Glomerular visceral epithelial cell (primary cell): ENCODE data around the gene ATP1B1.

Experiments used
- DNase-seq: peaks from one replicate; pipeline ENCODE4 v3.0.0-alpha.2; 2016; ENCODE audit errors: extremely low spot score

ATP1B1 gene

DNA sequence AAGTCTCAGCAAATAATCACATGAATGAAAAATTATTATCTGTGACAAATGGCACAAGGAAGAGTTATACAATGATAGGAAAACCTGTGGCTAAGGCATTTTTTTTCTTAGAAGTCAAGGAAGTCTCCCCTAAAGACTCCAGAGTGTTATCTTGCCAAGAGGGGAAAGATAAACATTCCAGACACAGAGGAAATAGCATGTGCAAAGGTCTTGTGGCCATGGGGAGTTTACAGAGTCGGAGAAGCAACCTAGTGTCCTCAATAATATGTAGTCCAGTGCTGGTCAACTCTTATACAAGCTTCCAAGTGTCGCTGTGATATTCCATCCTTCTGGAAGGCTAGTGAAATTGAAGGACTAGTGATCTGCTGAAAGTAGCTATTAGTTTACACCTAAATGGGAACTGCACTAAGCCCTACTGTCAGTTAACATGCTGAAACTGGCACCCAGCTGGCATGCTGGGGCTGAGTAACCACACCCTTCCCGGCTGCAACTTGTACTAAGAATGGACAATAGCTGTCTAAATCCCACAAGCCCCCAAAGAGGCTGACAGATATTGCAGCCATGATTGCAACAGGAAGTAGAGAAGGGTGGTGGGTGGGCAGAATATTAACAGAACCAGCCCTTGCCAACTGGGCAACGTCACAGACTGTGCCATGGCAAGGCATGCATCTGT, 11.5 kb upstream of the ATP1B1 start:
- DNase-seq = no peak

DNA sequence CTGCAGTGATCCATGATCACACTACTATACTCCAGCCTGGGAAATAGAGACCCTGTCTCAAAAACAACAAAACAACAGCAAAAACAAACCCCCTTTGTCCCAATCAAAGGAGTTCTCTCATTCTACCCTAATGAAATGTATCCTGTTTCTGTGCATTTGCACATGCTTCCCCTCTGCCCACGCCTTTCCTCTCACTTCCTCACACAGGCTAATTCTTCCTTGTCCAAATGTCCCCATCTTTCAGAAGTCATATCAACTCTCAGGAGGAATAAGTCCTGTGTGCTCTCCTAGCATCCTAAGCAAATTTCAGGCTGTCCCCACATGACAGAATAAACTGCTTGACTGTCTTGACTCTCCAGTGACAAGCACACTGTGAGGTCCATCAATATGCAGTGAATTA, 8.1 kb upstream of the ATP1B1 start:
- no peak for DNase-seq

DNA sequence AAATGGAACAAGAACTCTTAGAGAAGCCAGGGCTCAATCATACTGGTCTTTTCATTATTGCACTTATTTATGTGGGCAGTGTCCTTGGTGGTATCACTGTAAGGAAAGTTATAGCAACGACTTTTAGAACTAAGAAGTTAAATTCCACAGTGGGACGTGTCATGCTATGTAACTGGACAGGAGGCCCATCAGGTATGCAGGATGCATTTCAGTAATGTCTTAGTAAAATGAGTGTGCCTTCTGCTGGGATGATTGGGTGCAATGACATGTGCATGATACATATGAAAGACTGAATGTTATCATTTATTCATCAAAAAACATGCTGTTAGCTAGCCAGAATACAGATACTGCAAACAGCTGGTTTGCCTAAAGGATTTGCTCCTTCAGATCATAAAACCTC, 6.9 kb upstream of the ATP1B1 start:
- peak; percentile 38 for DNase-seq

DNA sequence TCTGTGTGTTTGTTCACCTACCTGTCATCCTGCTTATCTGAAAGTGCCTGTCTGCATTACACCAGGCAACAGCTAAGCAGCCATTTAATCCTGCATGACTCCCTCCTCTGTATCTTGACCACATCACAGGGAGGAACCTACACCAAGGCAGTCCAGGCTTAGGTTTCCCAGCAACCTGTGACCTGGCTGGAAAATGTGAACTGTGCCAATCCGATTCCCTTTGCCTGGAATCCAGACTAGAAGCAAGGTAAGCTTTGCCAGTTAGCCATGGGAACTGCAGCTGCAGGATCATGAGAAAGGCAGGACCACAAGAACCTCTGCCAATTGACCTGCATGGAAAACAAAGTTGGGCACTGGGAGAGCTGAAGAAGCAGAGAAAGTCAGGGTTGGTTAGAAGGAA, 6.3 kb upstream of the ATP1B1 start:
- no peak for DNase-seq

DNA sequence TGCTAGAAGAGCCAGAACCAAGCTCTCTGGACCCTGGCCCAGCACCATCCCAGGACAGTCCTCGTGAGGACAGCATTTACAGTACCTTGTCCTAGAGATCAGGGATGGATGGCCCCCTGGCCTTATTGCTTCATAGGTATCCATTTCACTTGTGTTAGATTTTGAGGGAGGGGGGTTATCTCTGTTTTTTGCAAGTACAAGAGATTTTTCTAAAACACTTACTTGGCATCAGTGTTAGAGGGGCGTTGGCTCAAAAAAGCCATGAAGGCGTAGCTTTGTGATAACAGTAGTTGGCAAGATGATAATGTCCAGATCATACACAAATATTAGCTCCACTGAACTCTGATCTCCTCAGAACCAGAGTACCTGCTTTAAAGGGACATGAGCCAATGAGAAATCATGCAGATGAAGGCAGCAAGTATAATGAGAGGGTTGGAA, 5.8 kb upstream of the ATP1B1 start:
- DNase-seq = no peak

DNA sequence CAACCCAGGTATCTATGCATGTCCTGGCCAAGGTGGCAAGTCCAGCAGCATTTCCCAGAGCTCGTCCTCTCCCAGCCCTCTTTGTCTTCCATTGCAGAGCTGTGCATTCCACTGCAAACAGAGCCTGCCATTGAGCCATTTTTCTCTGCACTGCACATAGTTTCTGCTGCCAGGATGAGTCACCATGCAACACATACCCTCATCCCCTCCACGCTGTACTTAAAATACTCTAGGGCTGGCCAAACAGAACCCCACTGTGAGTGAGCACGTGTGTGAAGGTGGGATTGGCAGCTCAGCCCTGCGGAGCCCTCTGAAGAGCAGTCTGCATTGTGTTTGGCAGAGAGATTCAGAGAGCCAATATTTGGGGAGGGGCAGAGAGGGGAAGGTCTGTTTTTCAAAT, 3.9 kb upstream of the ATP1B1 start:
- peak; percentile 71 for DNase-seq

DNA sequence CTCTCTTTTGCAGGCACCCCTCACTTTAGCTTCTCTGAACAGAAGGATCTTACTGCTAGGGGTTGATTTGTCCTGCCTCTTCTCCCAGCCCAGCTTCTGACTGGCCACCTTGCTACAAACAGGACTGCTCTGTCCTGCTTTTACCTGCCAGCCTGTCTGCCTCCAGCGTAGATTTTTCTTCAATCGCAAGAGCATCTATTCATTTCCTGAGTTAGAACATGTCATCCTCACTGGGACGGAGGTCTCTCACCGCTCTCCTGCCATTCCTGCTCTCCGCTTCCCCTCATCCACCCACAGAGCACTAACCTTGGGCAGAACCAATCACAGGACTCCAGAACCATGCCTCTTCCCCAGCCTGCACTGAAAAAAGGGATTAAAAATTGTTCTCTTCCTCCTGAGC, 3.5 kb upstream of the ATP1B1 start:
- no peak for DNase-seq

DNA sequence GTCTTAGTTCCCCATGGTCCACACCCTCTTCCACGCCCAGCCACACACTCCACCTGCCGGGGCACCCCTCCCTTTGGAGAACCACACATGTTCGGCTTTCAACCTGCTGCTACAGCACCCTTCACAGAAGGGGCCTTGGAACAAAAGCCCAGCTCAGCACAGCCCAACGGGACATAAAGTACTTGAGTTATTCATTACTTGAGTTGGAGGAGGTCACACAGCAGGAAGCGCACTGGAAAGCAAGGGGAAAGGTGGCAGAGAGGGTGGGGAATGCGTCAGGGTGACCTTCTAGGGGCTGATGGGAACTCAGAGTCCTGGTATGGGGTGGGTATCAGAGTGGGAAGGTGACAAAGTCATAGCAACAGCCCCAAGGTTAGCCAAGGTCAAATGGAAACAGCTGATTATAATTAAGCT, 3.0 kb upstream of the ATP1B1 start:
- no peak for DNase-seq

DNA sequence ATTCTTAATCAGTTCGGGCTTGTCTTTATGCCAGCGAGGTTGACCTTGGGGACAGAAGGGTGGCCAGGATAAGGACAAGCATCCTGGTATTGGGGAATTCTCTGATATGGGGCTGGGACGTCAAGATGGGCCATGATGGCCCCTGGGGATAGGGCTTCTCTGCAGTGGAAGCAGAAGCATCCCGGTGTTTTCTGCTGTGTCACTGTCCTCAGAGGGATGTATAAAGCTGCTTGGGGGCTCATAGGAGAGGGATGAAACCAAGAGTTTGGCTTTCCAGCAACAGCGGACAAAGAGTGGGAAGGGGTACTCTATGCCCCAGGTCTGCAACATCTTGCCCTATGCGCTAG, 1.4 kb upstream of the ATP1B1 start:
- no peak for DNase-seq

DNA sequence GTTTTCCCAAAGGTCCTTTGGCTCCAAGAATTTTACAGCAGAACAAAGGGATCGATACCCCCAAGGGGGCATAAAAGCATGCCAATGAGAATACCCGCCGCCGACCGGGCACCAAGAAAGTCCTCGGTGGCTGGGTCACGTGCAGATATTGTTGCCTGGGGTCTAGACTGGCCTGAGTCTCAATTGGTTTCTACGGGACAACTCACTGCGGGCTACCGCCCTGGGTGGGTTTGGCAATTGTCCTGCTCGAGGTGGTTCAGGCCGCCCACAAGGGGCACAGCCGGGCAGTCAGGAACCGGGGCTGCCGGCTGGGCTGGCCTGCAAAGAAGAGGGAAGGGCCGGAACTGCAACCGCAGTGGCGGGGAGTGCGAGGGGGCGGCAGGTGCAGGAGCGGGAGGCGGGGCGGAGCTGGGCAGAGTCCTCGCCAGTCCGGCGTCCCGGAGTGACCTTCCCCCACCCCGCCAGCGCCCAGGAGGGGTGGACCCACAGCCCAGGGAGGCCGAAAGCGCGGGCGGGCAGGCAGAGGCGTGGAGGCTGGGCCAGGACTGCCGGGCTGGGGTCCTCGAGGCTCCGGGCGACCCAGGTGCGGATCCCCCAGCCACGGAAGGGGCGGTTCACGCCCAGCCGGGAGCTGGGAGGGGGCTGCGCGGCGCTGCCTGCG, 926 bp upstream of the ATP1B1 start:
- peak; percentile 95 for DNase-seq

DNA sequence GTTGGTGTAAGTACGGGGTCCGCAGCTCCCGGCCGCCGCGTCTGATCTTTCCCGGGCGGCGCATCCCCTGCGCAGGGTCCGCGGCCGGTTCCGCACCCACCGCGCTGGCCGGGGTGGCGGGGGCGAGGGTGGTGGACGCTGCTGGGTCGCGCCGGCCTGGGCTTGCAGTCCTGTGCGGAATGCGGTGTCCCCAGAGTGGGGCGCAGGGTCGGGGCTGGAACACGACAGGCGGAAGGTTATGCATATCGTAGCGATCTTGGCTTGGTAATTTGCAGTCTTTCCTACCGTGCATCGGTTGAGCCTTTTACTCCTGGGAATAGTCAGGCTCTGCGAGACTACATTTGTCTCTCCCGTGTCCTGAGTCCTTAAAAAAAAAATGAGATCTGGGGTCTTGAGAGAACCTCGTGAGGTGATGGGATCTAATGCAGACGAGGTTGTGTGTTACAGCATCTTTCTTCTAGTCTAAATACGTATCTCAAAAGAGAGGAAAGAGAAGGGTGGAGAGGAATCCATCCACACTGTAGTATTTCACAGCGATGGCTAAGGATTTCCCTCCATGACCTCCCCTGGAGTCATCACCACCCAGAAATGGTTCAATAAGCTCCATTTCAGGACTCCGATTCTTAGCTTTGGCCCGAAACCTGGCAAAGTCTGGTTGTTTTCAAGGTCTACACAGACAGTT, 572 bp downstream of the ATP1B1 start:
- peak; percentile 26 for DNase-seq

DNA sequence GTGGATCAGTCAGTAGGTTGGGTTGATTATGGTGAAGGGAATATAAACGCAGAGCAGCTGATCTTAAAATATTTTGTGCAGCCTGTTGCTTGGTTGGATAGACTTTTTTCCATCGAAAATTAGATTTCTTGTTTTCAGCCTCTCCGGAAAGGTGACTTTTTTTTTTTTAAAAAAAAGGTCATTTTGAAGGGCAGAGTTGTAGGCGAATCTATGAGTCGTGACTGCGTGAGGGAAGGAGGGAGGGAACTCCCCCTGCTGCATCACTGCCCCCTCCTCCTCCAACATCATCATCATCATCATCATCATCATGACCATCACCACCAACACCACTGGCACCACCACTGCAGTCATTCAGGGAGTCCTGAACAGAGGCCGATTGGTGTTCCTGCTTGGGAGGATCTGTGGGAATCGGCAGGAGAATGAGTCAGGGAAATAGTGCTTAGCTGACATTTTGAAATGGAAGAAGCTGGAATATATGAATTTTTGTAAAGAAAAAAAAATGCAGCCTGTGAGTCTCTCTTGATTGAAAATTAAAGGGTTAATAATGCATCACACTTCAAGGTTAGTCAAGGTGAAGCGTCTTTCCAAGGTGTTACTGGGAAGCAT, 1.2 kb downstream of the ATP1B1 start:
- peak; percentile 67 for DNase-seq

DNA sequence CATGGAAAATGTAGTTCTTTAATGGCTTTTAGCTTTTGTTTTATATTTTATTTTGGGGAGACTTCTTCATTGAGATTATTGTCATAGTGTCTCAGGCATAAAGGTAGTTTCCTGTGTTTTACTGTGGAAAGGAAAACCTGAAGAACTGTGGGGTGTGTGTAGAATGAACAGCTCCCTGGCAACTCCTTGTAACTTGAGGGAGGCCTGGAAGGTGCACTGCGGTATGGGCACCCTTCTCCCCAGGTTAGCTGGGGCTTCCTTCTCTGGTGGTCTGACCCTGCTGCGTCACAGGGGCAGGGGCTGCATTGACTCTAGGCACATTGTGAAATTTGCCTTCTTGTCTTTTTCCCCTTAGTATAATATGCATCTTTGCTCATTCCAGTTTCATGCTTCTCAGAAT, 1.7 kb downstream of the ATP1B1 start:
- no peak for DNase-seq

DNA sequence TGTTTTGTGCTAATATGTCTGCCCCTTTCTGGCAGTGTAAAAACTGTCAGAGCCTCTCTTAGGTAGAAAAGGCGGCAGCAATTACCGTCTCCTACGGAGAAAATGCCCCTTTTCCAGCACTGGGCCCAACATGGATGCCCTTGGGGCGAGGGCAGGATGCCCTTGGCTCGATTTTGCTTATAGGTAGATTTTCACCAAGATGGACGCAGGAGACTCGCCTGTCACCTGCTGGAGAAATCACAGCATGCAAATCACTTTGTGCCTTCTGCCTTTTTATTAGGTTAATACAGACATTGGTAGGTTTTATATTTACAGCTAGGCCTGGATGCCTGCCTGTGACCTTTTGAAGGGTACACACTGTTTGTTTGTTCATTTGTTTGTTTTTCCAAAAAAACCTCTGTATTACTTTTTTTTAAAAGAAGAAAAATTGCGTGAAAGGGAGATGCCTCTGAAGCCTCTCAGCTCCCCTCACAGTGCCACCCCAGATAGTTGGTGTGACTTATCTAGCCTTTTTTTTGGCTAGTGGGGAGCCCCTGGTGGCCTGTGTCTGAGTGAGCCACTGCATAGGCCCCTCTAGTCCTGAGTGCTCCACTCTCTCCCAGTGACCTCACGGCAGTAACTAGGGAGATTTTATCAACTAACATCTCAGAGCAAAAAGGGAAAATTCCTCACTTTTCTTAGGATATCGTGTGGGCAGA, 2.5 kb downstream of the ATP1B1 start:
- DNase-seq = peak; percentile 62

DNA sequence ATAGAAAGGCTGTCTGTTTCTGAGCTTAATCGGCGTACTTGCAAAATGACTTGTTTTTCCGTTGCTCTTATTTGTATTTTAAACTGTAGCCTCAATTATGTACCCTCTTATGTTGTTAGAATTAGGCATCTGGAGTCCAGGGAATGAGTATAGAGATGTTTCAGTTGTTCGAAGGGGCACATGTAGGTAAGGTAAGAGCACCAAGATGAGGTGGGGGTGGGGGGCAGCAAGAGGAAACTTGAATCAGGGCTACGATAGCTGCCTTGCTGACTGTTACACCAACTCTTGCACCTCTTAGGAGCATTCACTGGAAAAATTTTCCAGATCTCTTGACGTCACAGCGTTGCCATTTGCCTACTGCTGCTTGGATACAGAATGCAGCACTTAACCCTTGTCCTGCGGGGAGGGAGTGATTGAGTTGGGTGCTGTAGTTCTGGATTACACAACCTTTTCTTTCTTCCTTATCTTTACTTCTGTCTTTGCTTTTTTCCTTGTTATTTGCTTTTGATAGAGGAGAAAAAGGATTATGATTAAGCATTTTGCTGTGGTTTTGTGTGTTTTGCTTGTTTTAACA, 3.2 kb downstream of the ATP1B1 start:
- DNase-seq = peak; percentile 86

DNA sequence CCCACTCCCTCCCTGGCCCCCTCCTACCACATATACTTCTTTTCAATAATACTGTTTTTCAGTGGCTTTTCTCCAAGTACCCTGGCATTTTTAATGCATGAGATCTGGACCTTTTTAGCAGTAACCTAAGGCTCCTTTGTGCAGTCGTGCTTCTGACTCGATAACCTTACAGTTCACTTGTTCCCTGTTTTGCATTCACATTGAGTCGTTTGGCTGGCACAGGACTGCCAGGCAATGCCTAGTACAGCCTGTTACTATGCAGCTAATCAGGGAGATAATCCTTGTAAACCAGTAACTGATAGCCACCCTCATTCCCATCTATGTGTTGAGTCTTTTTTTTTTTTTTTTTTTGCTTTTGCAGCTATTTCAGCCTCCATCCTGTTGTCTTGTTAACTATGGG, 3.7 kb downstream of the ATP1B1 start:
- DNase-seq = peak; percentile 31

DNA sequence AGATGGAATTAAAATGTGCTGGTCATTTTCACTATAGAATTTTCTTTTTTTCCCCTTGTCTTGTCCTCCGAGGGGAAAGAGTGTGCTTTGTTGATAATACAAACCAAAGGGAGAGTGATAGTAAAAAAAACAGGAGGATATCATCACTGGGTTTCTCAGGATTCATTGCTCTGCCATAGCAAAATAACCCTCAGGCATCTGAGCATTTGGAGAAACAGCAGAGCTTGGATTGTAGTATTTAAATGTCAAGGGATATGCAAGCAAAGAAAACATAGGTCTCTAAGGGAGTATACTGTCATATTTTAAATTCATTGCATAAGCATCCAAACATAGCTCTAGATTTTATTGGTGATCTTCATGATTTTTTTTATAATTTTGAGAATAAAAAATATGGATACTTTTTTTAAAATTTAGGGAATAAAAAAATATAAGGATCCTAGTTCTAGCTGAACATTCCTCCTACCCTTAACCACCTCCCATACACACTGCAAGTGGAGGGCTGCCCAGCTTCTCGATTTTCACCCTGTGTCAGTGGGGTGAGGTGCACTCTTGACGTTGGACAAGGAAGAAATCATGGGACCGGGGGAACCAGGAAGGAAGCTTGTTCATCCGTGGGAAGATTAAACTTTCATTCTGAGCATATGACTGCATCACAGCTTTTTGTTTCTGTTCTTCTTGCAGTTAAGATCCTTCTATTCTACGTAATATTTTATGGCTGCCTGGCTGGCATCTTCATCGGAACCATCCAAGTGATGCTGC, 4.4 kb downstream of the ATP1B1 start:
- peak; percentile 49 for DNase-seq

DNA sequence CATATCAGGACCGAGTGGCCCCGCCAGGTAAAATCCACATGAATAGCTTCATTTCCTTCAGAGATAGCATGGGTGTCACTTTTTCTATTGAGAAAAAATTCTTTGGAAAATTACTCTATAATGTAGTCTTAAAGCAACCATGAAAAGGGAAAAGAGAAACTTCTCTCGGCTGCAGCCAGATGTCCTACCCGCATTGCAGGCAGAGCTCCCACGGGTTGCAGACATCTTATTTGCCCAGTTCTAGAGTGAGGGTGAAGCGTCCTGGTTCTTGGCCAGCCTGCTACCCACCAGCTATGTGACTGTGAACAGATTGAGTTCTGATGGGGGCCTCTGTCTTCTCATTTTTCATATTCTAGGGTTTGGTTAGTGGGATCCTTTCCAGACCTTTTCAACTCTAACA, 5.0 kb downstream of the ATP1B1 start:
- DNase-seq = no peak

DNA sequence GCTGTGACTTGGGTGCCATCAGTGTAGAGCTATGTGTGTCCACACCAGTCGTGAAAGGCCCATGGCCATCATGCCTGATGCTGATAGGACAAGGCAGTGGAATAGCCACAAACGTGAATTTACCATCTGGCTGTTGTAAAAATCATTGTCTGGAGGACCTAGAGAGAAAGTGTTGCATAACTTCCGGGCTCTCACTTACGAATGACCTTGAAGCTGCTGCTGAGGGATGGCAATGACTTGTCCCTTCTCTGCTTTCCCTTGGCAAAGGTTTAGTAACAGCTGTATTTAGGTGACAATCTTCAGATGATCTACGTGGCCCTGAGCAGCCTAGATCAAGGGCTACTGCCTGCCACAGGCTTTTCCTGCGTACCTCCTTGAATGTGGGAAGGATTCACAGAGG, 5.8 kb downstream of the ATP1B1 start:
- DNase-seq = no peak

DNA sequence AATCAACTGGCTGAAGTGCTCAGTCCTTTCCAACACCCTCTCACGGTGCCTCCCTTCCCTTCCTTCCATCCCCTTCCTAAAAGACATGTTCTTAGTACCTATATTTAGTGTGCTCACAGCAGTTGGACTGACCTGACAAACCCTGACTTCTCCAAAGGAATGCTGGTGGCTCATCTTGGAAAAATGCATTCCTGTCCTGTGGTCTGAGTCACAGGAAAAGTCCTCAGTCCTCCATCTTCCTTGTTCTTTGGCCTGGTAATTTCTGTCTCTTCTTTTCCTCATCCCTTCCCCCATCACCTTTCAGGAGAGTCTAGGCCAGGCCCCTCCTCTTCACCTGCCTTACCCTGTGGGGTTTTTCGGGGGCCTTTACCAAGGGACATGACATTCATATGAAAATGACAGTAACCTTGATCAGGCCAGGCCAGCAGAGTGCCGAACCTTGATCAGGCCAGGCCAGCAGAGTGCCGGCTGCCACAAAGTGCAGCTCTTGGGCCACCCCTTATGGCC, 7.2 kb downstream of the ATP1B1 start:
- DNase-seq = peak; percentile 95
